Measurements from ENCODE around the gene SLC9A3. TPM values are rescaled to one million over a fixed set of nuclear protein-coding genes. Genes with fewer than 3 reads are reported as not detected.

SLC9A3 gene
- total RNA-seq, 4 donors from 2014 or later, result 1.7 to 4.5 (median 2.9) TPM

GRCh38 chr5:464843-465590 is 59.2 kb downstream of the SLC9A3 start:
- intact Hi-C loops (cut with DNase I; ENCODE audit: low total_unique reads), result no loop called here
- Histone ChIP-seq H3K9me3 (no peaks in the 10 kb centered on the region), H3K36me3 (peaks cover 0 to 69% of the 10 kb centered on the region in 2 donors), H3K27ac (no peak overlapping the region), H3K27me3 (no peaks in the 10 kb centered on the region), H3K4me3 (no peak overlapping the region), H3K4me1 (no peaks in the 10 kb centered on the region)
- ATAC-seq (no peak), DNase-seq (peak in 1 of 2 donors; percentile 9)
- in situ Hi-C loops (cut with MboI; ENCODE audit: low sequenced_read_pairs in 4 of 4), result no loop called here
- no peak for TF ChIP-seq POLR2A (IDR thresholded peaks at IDR 0.05)
- TF ChIP-seq, protein P1, sequence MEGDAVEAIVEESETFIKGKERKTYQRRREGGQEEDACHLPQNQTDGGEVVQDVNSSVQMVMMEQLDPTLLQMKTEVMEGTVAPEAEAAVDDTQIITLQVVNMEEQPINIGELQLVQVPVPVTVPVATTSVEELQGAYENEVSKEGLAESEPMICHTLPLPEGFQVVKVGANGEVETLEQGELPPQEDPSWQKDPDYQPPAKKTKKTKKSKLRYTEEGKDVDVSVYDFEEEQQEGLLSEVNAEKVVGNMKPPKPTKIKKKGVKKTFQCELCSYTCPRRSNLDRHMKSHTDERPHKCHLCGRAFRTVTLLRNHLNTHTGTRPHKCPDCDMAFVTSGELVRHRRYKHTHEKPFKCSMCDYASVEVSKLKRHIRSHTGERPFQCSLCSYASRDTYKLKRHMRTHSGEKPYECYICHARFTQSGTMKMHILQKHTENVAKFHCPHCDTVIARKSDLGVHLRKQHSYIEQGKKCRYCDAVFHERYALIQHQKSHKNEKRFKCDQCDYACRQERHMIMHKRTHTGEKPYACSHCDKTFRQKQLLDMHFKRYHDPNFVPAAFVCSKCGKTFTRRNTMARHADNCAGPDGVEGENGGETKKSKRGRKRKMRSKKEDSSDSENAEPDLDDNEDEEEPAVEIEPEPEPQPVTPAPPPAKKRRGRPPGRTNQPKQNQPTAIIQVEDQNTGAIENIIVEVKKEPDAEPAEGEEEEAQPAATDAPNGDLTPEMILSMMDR (IDR thresholded peaks at IDR 0.05 in 4 of 5, conservative IDR thresholded peaks at IDR 0.05 in 1 of 5), result no peak

GRCh38 chr5:464446-464842 is 59.8 kb downstream of the SLC9A3 start:
- no peak for ATAC-seq
- in situ Hi-C loops (cut with MboI; ENCODE audit: low sequenced_read_pairs in 4 of 4) (no loop called here), intact Hi-C loops (cut with DNase I; ENCODE audit: low total_unique reads) (no loop called here)
- H3K27ac ChIP-seq, result no peak overlapping the region
- no peak for TF ChIP-seq POLR2A (IDR thresholded peaks at IDR 0.05)
- TF ChIP-seq, protein P1 (IDR thresholded peaks at IDR 0.05 in 4 of 5, conservative IDR thresholded peaks at IDR 0.05 in 1 of 5), result no peak
- no peaks in the 10 kb centered on the region for H3K4me1 ChIP-seq
- H3K4me3 ChIP-seq, result no peak overlapping the region
- H3K36me3 ChIP-seq, result peaks cover 0 to 75% of the 10 kb centered on the region in 2 donors
- DNase-seq, result peak in 1 of 2 donors; percentile 5
- H3K9me3 ChIP-seq, result no peaks in the 10 kb centered on the region
- H3K27me3 ChIP-seq, result no peaks in the 10 kb centered on the region

DNA sequence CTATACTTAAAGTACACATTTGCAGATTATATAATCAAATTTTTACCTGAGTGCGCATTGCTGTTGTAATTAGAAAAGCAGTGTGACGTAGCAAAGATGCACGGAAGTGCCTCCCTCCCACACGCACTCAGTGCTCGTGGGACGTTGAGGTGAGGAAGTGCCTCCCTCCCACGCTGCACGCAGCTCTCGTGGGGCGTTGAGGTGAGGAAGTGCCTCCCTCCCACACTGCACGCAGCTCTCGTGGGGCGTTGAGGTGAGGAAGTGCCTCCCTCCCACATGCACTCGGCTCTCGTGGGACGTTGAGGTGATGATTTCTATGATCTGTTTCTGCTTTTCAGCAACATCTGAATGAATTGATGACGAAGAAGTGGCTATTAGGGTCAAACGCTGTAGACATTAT is 60.3 kb downstream of the SLC9A3 start:
- intact Hi-C loops (cut with DNase I; ENCODE audit: low total_unique reads), result no loop called here
- in situ Hi-C loops (cut with MboI; ENCODE audit: low sequenced_read_pairs in 4 of 4), result no loop called here
- Histone ChIP-seq H3K27ac (no peak overlapping the region), H3K9me3 (no peaks in the 10 kb centered on the region), H3K4me3 (no peak overlapping the region), H3K4me1 (no peaks in the 10 kb centered on the region), H3K27me3 (no peaks in the 10 kb centered on the region), H3K36me3 (peaks cover 0 to 80% of the 10 kb centered on the region in 2 donors)
- ATAC-seq, result no peak
- no peak for TF ChIP-seq POLR2A (IDR thresholded peaks at IDR 0.05)
- TF ChIP-seq, protein P1 (IDR thresholded peaks at IDR 0.05 in 4 of 5, conservative IDR thresholded peaks at IDR 0.05 in 1 of 5), result no peak
- DNase-seq, result peak in 1 of 2 donors; percentile 12

DNA sequence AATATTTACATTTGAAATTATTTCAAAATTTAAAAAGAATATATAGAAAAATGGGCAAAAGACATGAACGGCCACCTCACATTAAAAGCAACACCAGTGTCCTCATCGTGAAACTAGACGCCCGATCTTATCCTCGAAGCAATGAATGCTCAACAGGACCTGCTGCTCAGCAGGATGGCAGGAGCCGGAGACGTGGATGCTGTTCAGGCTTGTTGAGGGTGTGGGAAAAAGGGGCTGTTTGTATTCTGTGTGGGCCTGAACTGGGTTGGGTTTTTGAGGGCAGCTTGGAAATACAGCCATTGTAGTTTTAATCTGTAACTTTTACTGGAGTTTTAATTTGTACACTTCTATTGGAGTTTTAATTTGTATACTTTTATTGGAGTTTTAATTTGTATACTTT is 60.9 kb downstream of the SLC9A3 start:
- intact Hi-C loops (cut with DNase I; ENCODE audit: low total_unique reads), result no loop called here
- no peak overlapping the region for H3K27ac ChIP-seq

More for the DNA sequence above, 60.9 kb downstream of the SLC9A3 start:
- ATAC-seq (no peak), DNase-seq (no peak)
- H3K36me3 ChIP-seq, result peaks cover 0 to 86% of the 10 kb centered on the region in 2 donors
- no peaks in the 10 kb centered on the region for H3K27me3 ChIP-seq
- H3K4me3 ChIP-seq, result no peak overlapping the region
- no peak for TF ChIP-seq POLR2A (IDR thresholded peaks at IDR 0.05)
- TF ChIP-seq, protein P1 (IDR thresholded peaks at IDR 0.05 in 4 of 5, conservative IDR thresholded peaks at IDR 0.05 in 1 of 5), result no peak
- in situ Hi-C loops (cut with MboI; ENCODE audit: low sequenced_read_pairs in 4 of 4), result no loop called here
- no peaks in the 10 kb centered on the region for H3K4me1 ChIP-seq
- H3K9me3 ChIP-seq, result no peaks in the 10 kb centered on the region

All from gastrocnemius medialis (tissue), 4 donors.